A549 (cell line): ENCODE measurements around the gene LRRC36.

Experiments used
- HDAC2 ChIP-seq: fragments of 200-600 bp; sonication (generic); IDR thresholded peaks from 2 replicates; pipeline ENCODE4 v1.6.1; 2016
- JUN ChIP-seq, 2 experiments: fragments of >200 bp; sonication (Bioruptor Twin); formaldehyde crosslinking; IDR thresholded peaks; 2 replicates in 1 of 2; 3 replicates in 1 of 2; pipeline ENCODE4 v1.6.1; 2016 to 2017
- RAD21 ChIP-seq, 2 experiments: fragments of >200 bp in 1 of 2; sonication (Bioruptor Twin) in 1 of 2; formaldehyde crosslinking in 1 of 2; IDR thresholded peaks in 1 of 2; conservative IDR thresholded peaks in 1 of 2; 2 replicates in 1 of 2; 3 replicates in 1 of 2; pipeline ENCODE4 v1.6.1; 2012 to 2018; ENCODE audit warnings: inconsistent platforms in 1 of 2

DNA sequence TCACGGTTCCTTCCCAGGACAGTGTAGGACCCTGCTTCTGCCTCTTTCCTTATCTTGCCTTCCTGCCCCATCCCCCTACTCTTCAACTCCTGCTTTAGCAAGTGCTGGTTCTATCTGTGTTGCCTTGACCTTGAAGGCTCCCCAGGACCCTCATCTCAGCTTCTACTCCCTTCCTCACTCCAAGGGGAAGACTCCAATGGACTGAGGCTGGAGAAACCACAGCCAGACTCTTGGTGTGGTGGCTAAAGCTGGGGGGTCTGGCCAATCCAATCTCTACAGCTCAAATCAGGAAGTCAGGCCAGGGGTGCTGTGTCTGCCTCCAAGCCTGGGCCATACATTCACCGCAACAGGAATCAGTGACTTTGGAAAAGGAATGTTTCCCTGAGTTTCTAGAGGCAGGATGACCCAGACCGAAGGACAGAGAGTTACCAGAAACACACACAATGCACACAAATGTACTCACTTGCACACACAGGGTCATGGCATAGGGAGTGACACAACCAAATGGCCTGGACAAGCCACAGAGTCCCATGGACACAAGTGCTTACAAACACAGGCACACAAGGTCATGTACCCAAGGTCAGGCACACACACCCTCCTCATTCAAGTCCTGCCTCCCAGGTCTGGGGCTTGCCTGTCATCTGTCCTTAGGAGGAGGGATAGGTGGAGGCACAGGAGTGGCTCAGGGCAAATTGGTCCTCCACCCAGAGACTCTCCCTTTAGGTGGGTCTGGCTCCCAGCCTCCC is 102.6 kb downstream of the LRRC36 start:
- no peak for TF ChIP-seq HDAC2
- no peak for TF ChIP-seq JUN (IDR thresholded peaks at IDR 0.05)
- no peak for TF ChIP-seq RAD21 (conservative IDR thresholded peaks at IDR 0.05 in 1 of 2, IDR thresholded peaks at IDR 0.05 in 1 of 2)
